T follicular helper cell (primary cell): ENCODE results near the gene CLDND2.

ENCODE experiments used
- DNase-seq: peaks from one replicate; pipeline ENCODE4 v3.0.0-alpha.2; 2020; ENCODE audit warnings: low read depth

The CLDND2 gene

GRCh38 chr19:51382004-51382403, 13.2 kb upstream of the CLDND2 start:
- DNase-seq = no peak

- no peak for DNase-seq
Observed at GRCh38 chr19:51380379-51380778, 11.6 kb upstream of the CLDND2 start.

GRCh38 chr19:51377422-51377821, 8.6 kb upstream of the CLDND2 start:
- DNase-seq = no peak

GRCh38 chr19:51375504-51376221, 6.9 kb upstream of the CLDND2 start:
- no peak for DNase-seq

GRCh38 chr19:51372649-51373504, 4.1 kb upstream of the CLDND2 start, which contains the start of gene NKG7:
Gene NKG7, minus strand, starts transcription at chr19:51372654. Its CDS starts 119 bp downstream, at chr19:51372535.
- no peak for DNase-seq

GRCh38 chr19:51372021-51372648, 3.3 kb upstream of the CLDND2 start:
- no peak for DNase-seq

GRCh38 chr19:51371186-51371690, 2.4 kb upstream of the CLDND2 start:
- no peak for DNase-seq

- DNase-seq = no peak
Observed at GRCh38 chr19:51370230-51370629, 1.4 kb upstream of the CLDND2 start.

GRCh38 chr19:51367565-51368365, 1.0 kb downstream of the CLDND2 start:
- peak; percentile 88 for DNase-seq

GRCh38 chr19:51367255-51367564, 1.6 kb downstream of the CLDND2 start:
- no peak for DNase-seq

GRCh38 chr19:51366389-51367254, 2.2 kb downstream of the CLDND2 start:
- DNase-seq = peak; percentile 87

- DNase-seq = no peak
Observed at GRCh38 chr19:51365965-51366388, 2.8 kb downstream of the CLDND2 start, which contains the start of gene ETFB. Gene ETFB, minus strand, starts transcription at chr19:51366388. Its CDS starts 62 bp downstream, at chr19:51366326.

- no peak for DNase-seq
Observed at GRCh38 chr19:51365211-51365964, 3.4 kb downstream of the CLDND2 start.

GRCh38 chr19:51364200-51365106, 4.3 kb downstream of the CLDND2 start:
- DNase-seq = no peak

GRCh38 chr19:51361239-51361638, 7.6 kb downstream of the CLDND2 start:
- no peak for DNase-seq

GRCh38 chr19:51359294-51359693, 9.5 kb downstream of the CLDND2 start:
- no peak for DNase-seq

- DNase-seq = no peak
Observed at GRCh38 chr19:51357952-51358351, 10.9 kb downstream of the CLDND2 start.

- DNase-seq = no peak
Observed at GRCh38 chr19:51356159-51356801, 12.5 kb downstream of the CLDND2 start.
